HG03342 (cell line): ENCODE data around the gene PBX1.

ENCODE experiments used
- ATAC-seq: cut with Tn5 transposase; IDR thresholded peaks from one replicate; pipeline ENCODE4 v1.9.1; 2021; ENCODE audit warnings: mild to moderate bottlenecking, moderate library complexity; ENCODE audit not compliant: unreplicated experiment

Gene PBX1

GRCh38 chr1:164801246-164801731 lies 242.3 kb downstream of the PBX1 start:
- ATAC-seq: no peak

GRCh38 chr1:164801791-164802502 lies 243.0 kb downstream of the PBX1 start:
- no peak for ATAC-seq

GRCh38 chr1:164802529-164803282 lies 243.7 kb downstream of the PBX1 start:
- ATAC-seq: no peak

GRCh38 chr1:164803366-164803765 lies 244.4 kb downstream of the PBX1 start:
- ATAC-seq: no peak

GRCh38 chr1:164804366-164804765 lies 245.4 kb downstream of the PBX1 start:
- no peak for ATAC-seq

- ATAC-seq: no peak
Observed at GRCh38 chr1:164805399-164805798, 246.4 kb downstream of the PBX1 start.

- ATAC-seq: no peak
Observed at GRCh38 chr1:164806531-164806930, 247.5 kb downstream of the PBX1 start.

- no peak for ATAC-seq
Observed at GRCh38 chr1:164813776-164814175, 254.8 kb downstream of the PBX1 start.

- ATAC-seq: no peak
Observed at GRCh38 chr1:164821648-164822047, 262.7 kb downstream of the PBX1 start.

- ATAC-seq: no peak
Observed at GRCh38 chr1:164823486-164824279, 264.7 kb downstream of the PBX1 start.

- no peak for ATAC-seq
Observed at GRCh38 chr1:164824542-164824941, 265.6 kb downstream of the PBX1 start.

- no peak for ATAC-seq
Observed at GRCh38 chr1:164830628-164831027, 271.6 kb downstream of the PBX1 start.

GRCh38 chr1:164834641-164835040 lies 275.7 kb downstream of the PBX1 start:
- no peak for ATAC-seq

- ATAC-seq: no peak
Observed at GRCh38 chr1:164836614-164837018, 277.6 kb downstream of the PBX1 start.

GRCh38 chr1:164838786-164839185 lies 279.8 kb downstream of the PBX1 start:
- no peak for ATAC-seq

- no peak for ATAC-seq
Observed at GRCh38 chr1:164840936-164841335, 282.0 kb downstream of the PBX1 start.

GRCh38 chr1:164841702-164842465 lies 282.9 kb downstream of the PBX1 start:
- ATAC-seq: no peak

GRCh38 chr1:164842870-164843269 lies 283.9 kb downstream of the PBX1 start:
- ATAC-seq: no peak

- ATAC-seq: no peak
Observed at GRCh38 chr1:164843743-164844500, 284.9 kb downstream of the PBX1 start.
